Adrenal gland (tissue), 12 donors: Measurements from ENCODE around the gene PRPS1L1. TPM values are rescaled to one million over a fixed set of nuclear protein-coding genes. Genes with fewer than 3 reads are reported as not detected.

ENCODE experiments used
- DNase-seq, 7 donors: peaks; one replicate each; pipeline ENCODE4 v3.0.0-alpha.2; 2019 to 2020
- H3K27ac ChIP-seq, 5 donors: fragments of 200-600 bp; sonication (generic) in 4 of 5; 1 replicate in 3 of 5; 2 replicates in 2 of 5; pipeline versions ENCODE4 v1.5.1 to v1.8.0; 2016 to 2020; ENCODE audit warnings: mild to moderate bottlenecking in 1 of 5
- H3K27me3 ChIP-seq: fragments of 200-600 bp; 2 replicates; pipeline ENCODE4 v1.8.0; 2021
- H3K36me3 ChIP-seq, 2 donors: fragments of 200-600 bp; replicated peaks in 1 of 2; 1 replicate in 1 of 2; 2 replicates in 1 of 2; pipeline versions ENCODE4 v1.5.1 to v1.8.0; 2018 to 2022
- H3K4me1 ChIP-seq, 2 donors: fragments of 200-600 bp; replicated peaks in 1 of 2; 1 replicate in 1 of 2; 2 replicates in 1 of 2; pipeline versions ENCODE4 v1.5.1 to v1.8.0; 2018 to 2021
- H3K4me3 ChIP-seq, 4 donors: fragments of 200-600 bp; sonication (generic) in 3 of 4; one replicate each; pipeline ENCODE4 v1.5.1; 2016 to 2018
- H3K9me3 ChIP-seq, 3 donors: fragments of 200-600 bp; sonication (generic) in 1 of 3; replicated peaks in 1 of 3; 1 replicate in 2 of 3; 2 replicates in 1 of 3; pipeline versions ENCODE4 v1.5.1 to v1.8.0; 2016 to 2021
- POLR2A ChIP-seq, 2 donors: fragments of 450-650 bp; IDR thresholded peaks; one replicate each; pipeline ENCODE4 v1.6.1; 2017; ENCODE audit warnings: antibody characterized with exemption in 2 of 2, mild to moderate bottlenecking in 2 of 2, moderate library complexity in 1 of 2
- WGBS, 4 donors: extraction: QIAGEN DNeasy Blood & Tissue Kit in 2 of 4; methylation state at CpG; one replicate each; pipeline versions ENCODE4 v1.1.5 to v1.1.7; 2013 to 2017; 5-methylcytosine and 5-hydroxymethylcytosine counted together
- intact Hi-C, 2 donors: fragments of 100-400 bp; cut with DNase I; formaldehyde crosslinking; loops; one replicate each; pipeline versions ENCODE4 v1.14.1 to v1.15.0; 2022 to 2023
- polyA plus RNA-seq, 3 donors: library from polyadenylated mRNA; stranded (reverse); fragments of 200-250 nt in 2 of 3; fragments of 350-450 nt in 1 of 3; fragmentation: Illumina TruSeq in 1 of 3; extraction: RNeasy Lipid Tissue Mini Kit (QIAGEN cat#74804) in 1 of 3; gene quantifications; one replicate each; pipeline ENCODE4 v1.2.3, GENCODE V29; 2013 to 2014
- total RNA-seq, 9 donors: library from RNA; depleted of rRNA in 4 of 9; stranded (reverse); fragments of >200 nt in 4 of 9; fragments of 120-200 nt in 1 of 9; fragmentation: NEBNext Ultra II Directional in 1 of 9; extraction: Animal tissue kit (Norgen Biotek cat#: 25700) in 1 of 9; gene quantifications; one replicate each; pipeline versions ENCODE4 v1.1.0 to v1.2.4, GENCODE V29; 2013 to 2023
- TF ChIP-seq, protein P1 (sequence below), 6 experiments: fragments of 450-650 bp in 4 of 6; fragments of 200-600 bp in 2 of 6; sonication (generic) in 1 of 6; IDR thresholded peaks; 1 replicate in 5 of 6; 2 replicates in 1 of 6; pipeline versions ENCODE4 v1.5.1 to v1.8.0; 2016 to 2021; ENCODE audit warnings: antibody characterized with exemption in 6 of 6, mild to moderate bottlenecking in 2 of 6, moderate library complexity in 1 of 6
- donor health status: healthy with polysubstance abuse.
- donor health status: Bipolar disorder and iron deficiency.
- donor health status: DM: yes; HTN: yes; CAD: no.
- donor health status: DM: no; HTN: no; CAD: no.
- donor health status: DM: no; HTN: no; CAD: no.
- donor health status: DM: yes; HTN: yes; CAD: no.

The PRPS1L1 gene
- total and polyA plus RNA-seq, 12 donors = not detected

DNA sequence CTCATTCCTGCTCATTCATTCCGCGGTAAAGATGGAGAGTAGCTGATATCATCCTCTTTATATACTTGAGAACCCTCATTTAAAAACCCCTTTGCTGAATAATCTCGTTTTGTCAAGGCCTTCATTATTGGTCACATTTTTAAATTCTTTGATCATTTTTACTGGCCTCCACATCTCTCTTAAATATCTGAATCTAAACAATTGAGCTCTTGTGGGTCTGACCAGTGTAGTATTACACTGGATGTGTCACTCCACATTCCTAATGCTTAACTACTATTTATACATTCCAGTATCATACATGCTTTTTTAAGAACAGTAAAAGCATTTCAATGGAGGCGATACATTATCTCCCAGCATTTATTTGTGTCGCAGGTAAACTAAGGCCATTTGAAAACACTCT lies 12.6 kb upstream of the PRPS1L1 start:
- H3K27ac ChIP-seq = no peak overlapping the region
- TF ChIP-seq POLR2A (IDR thresholded peaks at IDR 0.05) = no peak
- TF ChIP-seq, protein P1, sequence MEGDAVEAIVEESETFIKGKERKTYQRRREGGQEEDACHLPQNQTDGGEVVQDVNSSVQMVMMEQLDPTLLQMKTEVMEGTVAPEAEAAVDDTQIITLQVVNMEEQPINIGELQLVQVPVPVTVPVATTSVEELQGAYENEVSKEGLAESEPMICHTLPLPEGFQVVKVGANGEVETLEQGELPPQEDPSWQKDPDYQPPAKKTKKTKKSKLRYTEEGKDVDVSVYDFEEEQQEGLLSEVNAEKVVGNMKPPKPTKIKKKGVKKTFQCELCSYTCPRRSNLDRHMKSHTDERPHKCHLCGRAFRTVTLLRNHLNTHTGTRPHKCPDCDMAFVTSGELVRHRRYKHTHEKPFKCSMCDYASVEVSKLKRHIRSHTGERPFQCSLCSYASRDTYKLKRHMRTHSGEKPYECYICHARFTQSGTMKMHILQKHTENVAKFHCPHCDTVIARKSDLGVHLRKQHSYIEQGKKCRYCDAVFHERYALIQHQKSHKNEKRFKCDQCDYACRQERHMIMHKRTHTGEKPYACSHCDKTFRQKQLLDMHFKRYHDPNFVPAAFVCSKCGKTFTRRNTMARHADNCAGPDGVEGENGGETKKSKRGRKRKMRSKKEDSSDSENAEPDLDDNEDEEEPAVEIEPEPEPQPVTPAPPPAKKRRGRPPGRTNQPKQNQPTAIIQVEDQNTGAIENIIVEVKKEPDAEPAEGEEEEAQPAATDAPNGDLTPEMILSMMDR (IDR thresholded peaks at IDR 0.05) = no peak
- H3K9me3 ChIP-seq = no peaks in the 10 kb centered on the region
- 78 to 83% (median 81%) methylated on average over 5 of the region's 5 CpGs for WGBS, 4 donors
- H3K27me3 ChIP-seq = no peaks in the 10 kb centered on the region
- DNase-seq = no peak
- no peak overlapping the region for H3K4me3 ChIP-seq
- no peaks in the 10 kb centered on the region for H3K36me3 ChIP-seq
- intact Hi-C loops = no loop called here
- no peaks in the 10 kb centered on the region for H3K4me1 ChIP-seq

DNA sequence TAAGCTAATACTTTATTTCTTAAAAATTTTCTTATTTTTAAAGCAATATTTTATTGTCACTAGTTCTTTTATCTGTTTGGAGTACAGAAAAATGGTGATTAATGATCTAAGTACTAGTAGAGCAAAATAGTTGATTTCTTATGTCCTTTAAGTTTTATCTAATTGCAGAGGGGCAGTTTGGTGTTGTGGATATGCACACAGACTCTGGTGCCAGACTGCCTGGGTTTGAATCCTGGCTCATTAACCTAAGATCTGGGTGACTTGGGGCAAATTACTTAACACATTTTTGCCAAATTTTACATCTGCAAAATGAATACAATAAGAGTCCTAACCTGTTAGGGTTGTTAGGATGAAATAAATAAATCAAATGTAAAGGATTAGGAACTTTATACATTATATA lies 10.7 kb upstream of the PRPS1L1 start:
- TF ChIP-seq, protein P1 (IDR thresholded peaks at IDR 0.05) = no peak
- TF ChIP-seq POLR2A (IDR thresholded peaks at IDR 0.05) = no peak

DNA sequence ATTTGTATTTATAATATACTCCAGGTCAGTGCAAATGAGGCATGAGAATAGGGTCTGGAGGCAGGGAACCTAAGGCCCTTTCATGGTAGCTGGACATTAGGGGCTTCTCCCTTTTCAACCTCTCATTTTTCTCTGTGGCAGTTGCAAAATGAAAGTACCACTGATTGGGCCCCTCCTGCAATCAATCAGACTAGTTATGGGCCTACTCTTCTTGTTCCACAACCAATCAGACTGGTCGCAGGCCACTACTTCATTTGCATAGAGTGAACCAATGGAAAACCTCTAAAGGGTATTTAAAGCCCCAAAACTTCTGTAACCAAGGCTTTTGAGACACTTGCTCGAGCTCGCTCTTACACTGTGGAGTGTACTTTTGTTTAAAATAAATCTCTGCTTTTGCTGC lies 10.0 kb upstream of the PRPS1L1 start:
- intact Hi-C loops = no loop called here
- Histone ChIP-seq H3K27ac (no peak overlapping the region), H3K4me1 (no peaks in the 10 kb centered on the region), H3K4me3 (no peak overlapping the region), H3K9me3 (no peaks in the 10 kb centered on the region), H3K27me3 (no peaks in the 10 kb centered on the region), H3K36me3 (no peaks in the 10 kb centered on the region)
- WGBS, 4 donors = 91 to 97% (median 95%) methylated on average over 3 of the region's 3 CpGs
- no peak for DNase-seq
- TF ChIP-seq, protein P1 (IDR thresholded peaks at IDR 0.05) = no peak
- no peak for TF ChIP-seq POLR2A (IDR thresholded peaks at IDR 0.05)

More for the DNA sequence above, 10.7 kb upstream of the PRPS1L1 start:
- no peaks in the 10 kb centered on the region for H3K36me3 ChIP-seq
- H3K9me3 ChIP-seq = no peaks in the 10 kb centered on the region
- H3K4me3 ChIP-seq = no peak overlapping the region
- H3K27ac ChIP-seq = no peak overlapping the region
- H3K27me3 ChIP-seq = no peaks in the 10 kb centered on the region
- intact Hi-C loops = no loop called here
- DNase-seq = no peak
- H3K4me1 ChIP-seq = no peaks in the 10 kb centered on the region

DNA sequence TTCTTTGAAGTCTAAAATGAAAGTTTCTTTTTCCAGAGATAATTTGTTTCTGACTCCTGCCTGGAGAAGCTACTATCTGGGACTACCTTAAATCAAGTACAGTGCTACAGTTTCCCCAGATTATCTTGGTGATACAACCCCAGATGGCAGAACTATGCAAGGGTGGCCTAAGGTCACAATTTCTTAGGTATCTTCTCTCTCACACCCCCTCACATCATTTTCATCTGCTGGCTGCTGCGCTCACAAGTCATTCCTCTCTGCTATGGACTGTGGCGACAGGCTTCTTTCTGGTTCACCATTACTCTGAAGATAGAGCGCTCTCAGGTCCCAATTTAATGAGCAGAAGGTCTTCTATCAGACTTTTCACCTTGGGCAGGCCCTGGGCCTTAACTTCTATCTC lies 9.1 kb upstream of the PRPS1L1 start:
- Histone ChIP-seq H3K27ac (no peak overlapping the region), H3K36me3 (no peaks in the 10 kb centered on the region), H3K4me3 (no peak overlapping the region), H3K9me3 (no peaks in the 10 kb centered on the region), H3K27me3 (no peaks in the 10 kb centered on the region), H3K4me1 (no peaks in the 10 kb centered on the region)
- DNase-seq = no peak
- intact Hi-C loops = no loop called here
- WGBS, 4 donors = 92 to 96% (median 95%) methylated on average over 3 of the region's 3 CpGs
- no peak for TF ChIP-seq POLR2A (IDR thresholded peaks at IDR 0.05)
- TF ChIP-seq, protein P1 (IDR thresholded peaks at IDR 0.05) = no peak
